DMS 273 (cell line): ENCODE measurements around the gene MT4.

Experiments used
- DNase-seq: peaks from one replicate; lab custom pipeline; 2025; ENCODE audit not compliant: unreplicated experiment; lab: John Stamatoyannopoulos, UW

The MT4 gene

DNA sequence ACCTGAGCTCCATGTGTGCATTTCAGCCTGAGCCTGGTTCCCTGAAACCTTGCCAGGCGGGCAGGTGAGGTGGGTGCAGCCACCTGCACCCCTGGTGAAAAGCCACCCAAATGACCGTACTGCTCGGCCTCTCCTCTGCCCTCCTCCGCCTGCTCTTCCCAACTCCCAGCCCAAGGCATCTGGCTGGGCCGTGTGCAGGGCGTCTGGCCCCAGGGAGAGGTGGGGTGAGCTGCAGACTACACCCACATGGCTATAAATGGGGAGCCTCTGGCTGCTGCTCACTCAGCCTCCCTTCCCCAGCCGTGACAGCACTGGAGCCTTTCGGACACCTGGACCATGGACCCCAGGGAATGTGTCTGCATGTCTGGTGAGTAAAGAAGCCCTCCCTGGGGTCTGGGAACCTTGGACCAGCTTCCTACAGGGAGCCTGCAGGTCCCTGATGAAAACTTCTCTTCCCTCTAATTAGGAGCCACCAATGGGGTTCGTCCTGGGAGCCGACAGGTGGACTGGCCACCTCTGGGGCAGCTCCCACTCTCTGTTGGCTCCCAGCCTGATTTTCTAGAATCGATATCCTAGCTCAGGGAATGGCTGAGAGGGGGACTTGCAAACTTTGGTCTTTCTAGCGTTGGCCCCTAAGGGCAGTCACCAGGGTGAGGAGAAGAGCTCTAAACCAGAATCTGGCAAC is at the start of gene MT4:
Gene MT4, plus strand, starts transcription at position 281 of the 685 bp plus-strand sequence. Its CDS starts 56 bp downstream, at position 337.
- DNase-seq = no peak

DNA sequence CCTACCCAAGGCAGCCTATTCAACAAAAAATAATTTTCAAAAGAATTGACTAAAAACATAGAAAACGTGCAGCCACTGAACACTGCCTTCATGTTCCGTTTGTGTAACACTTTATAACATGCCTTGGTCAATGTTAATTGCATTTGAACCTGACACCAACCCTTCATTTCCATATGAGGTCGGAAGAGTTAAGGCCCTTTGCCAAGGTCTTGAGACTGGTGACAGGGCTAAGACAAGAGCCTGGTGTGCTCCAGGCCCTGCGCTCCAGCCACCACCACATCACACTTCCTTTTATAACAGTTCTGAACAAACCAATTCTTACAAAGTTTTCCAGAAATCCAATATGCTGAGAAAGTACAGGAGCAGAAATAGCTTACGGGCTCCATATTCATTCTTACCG is 49.2 kb upstream of the MT4 start:
- peak; percentile 9 for DNase-seq

DNA sequence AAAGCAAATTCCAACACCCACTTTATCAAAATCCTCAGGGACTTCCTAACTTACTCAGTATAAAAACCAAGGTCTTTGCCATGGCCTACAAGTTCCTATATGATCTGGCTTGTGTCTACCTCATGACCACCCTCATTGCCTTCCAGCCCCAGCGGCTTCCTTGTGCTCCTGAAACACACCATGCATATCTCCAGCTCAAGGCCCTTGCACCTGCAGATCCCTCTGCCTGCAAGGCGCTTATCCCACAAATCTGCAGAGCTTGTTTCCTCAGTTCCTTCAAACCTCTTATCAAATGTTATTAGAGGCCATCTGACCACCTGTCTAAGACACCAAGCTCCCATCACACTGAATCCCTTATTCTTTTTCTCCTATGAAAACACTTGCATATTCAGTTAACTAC is 47.7 kb upstream of the MT4 start:
- DNase-seq = no peak

DNA sequence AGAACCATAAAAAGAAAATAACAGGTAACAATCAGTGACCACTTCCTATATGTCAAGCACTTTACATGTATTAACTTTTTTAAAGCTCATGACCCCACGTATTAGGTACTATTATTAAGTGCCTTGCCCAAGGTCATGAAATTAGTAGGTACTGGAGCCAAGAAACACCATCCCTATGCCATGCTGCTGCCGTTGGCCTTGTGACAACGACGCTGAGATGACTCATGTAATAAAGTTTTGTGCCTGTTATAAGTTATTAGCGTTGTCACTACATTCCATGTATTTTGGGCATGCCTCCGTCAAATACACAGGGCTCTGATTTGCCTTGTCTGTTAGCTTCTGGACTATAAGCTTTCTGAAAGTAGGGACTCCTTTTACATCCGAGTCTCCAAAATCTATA is 46.4 kb upstream of the MT4 start:
- DNase-seq = no peak

DNA sequence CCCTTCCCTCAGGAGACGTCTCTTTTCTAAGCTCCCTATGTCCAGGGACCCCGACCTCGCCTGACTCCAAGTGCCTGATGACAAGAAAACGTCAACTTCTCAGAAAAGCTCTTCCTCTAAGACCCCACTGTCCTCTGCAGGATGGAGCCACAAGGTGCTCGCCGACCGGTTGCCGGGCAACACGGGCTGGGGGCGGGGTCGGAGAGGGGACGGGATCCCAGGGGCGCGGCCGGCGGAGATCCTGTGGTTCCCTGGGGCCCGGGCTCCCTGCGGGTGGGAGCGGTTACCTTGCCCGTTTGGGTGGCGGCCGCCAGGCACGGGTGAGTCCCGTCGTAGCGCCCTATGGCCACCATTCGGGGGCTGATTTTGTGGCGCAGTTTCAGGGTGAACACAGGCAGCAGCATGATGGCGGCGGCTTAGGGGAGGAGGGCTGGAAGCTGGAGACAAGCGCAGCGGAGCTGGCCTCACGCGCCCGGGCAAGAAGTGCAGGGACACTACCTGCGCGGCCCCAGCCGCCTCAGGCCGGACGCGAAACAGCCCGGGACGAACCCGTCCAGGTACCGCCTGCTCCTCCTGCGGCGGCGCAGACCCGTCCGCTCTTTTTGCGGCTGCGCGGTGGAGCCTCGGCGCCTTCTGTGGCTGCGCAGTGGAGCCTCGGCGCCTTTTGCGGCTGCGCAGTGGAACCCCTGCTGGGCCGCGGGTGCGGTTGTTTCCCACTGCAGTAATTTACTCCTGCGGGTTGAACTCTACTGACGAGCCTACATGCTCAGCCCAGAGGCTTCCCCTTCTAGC is 45.2 kb upstream of the MT4 start, which contains the start of gene BBS2:
Gene BBS2, minus strand, starts transcription at position 566 of the 792 bp plus-strand sequence. Its CDS starts 162 bp downstream, at position 404.
- peak; percentile 95 for DNase-seq

DNA sequence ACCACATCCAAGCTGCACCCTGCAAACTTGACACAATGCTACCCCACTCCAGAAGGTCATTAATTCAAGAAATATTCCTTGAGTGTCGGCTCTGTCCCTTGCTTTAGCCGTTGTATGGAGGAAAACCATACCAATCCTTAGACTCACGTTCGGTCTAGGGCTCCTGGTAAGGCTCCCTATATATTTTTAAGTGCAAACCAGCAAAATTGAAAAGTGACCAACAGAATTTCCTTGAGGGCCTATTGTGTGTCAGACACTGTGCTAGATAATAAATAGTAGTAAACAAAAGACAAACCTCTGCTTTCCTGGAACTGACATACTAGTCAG is 44.7 kb upstream of the MT4 start:
- no peak for DNase-seq

DNA sequence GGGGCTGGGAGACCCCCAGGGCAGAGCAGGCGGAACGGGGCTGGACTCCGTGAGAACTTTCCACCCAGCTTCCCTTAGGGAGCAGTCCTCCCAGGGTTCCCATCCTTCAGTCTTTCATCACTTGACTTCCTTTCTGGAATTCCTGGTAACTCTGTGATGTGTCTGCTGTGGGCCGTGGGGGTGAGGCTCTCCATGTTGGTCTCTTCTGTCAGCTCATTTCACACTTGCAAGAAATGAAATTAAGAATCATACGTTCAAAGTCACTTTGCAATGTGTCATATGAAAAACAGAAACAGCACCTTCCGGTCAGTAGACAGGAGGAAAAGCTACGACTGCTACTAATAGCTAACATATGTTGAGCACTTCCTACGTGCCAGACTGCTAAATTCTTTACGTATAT is 39.6 kb upstream of the MT4 start:
- DNase-seq = no peak

DNA sequence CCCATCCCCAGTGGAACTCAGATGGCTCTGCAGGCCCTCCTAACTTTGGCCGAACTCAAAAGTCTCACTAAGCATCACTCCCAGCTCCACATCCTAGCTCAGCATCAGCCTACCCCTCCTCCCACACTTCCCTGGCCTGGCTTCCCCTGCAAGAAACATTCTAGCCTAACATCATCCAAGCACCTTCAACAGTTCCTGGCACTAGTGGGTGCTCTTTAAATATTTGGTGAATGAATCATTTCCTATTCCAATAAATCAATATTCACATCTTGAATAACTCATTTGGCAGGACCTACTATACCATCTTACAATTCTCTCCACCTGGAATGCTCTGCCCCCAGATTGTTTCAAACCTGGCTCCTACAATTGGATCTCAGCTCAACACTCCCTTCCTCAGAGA is 34.0 kb upstream of the MT4 start:
- no peak for DNase-seq

DNA sequence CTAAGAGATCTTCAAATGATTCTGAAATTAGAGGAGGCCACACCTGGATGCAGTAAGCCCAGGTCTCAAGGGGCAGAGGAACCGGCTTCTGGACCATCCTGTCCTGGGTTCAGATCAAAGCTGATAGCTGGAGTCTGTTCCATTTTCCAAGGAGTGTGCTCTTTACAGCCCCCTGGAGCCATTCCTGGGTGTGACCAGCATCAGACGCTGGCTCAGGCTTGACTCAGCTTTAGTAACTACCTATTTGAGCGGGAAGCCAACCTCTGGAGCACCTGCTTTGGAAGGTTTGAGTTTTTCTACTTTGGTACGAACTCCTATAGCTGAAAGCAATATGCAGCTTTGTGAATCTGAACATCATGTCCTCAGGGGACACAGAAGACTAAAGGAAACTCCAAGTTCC is 32.2 kb upstream of the MT4 start:
- peak; percentile 17 for DNase-seq

DNA sequence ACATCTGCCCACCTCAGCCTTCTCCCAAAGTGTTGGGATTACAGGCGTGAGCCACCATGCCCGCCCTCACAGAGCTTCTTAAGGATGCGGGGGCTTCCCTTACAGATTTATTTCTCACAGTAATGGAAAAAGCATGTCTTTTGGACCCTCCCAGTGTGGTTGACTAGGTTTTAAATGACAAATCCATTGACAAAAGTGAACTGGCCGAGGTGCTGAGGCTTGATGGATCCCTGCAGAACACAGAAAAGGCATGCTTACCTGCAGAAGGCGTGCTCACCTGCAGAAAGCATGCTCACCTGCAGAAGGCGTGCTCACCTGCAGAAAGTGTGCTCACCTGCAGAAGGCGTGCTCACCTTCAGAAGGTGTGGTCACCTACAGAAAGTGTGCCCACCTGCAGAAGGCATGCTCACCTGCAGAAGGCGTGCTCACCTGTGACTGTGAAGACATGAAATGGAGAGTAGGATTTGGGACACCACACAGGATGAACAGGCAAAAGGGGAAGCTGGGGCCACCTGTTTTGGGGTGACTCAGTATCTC is 30.0 kb upstream of the MT4 start:
- no peak for DNase-seq

DNA sequence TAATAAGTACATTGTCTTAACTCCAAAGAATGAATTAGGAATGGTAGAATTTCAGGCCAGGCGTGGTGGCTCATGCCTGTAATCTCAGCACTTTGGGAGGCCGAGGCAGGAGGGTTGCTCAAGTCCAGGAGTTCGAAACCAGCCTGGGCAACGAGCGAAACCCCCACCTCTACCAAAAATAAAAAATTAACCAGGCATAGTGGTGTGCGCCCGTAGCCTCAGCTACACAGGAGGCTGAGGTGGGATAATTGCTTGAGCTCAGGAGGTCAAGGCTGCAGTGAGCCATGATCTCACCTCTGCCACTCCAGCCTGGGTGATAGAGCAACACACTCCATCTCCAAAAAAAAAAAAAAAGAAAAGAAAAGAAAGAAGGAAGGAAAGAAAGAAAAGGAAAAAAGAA is 26.5 kb upstream of the MT4 start:
- DNase-seq = no peak

DNA sequence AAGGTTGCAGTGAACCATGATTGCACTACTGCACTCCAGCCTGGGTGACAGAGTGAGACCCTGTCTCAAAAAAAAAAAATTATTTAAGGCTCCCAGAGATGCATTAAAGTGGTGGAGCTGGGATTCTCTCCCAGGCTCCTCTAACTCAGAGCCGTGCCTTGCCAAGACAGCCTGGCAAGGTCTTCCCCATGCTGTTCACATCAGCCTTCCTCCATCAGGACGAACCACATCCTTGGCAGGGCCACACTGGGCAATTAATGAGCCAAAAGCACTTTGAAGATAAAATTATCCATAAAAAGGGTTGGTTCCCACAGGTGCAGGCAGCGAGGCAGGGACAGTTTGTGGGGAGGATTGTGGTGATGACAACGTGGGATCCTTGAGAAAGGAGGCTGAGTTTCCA is 25.2 kb upstream of the MT4 start:
- DNase-seq = no peak

DNA sequence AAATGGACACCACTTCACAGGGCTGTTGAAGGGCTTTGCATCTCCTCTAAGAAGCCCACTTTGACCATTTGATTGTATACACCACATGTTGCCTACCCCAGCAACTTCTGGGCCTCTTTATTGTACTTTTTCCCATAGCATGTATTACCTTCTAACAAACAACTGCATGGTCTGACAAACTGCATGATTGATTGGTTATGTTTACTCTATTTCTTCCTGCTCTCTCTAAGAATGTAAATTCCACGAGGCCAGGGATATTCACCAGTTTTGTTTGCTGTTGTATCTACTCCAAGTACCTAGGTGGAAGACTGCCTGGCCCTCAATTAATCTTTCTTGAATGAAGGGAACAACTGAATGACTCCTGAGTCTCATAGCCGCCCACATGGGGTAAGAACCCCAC is 22.8 kb upstream of the MT4 start:
- DNase-seq = no peak

DNA sequence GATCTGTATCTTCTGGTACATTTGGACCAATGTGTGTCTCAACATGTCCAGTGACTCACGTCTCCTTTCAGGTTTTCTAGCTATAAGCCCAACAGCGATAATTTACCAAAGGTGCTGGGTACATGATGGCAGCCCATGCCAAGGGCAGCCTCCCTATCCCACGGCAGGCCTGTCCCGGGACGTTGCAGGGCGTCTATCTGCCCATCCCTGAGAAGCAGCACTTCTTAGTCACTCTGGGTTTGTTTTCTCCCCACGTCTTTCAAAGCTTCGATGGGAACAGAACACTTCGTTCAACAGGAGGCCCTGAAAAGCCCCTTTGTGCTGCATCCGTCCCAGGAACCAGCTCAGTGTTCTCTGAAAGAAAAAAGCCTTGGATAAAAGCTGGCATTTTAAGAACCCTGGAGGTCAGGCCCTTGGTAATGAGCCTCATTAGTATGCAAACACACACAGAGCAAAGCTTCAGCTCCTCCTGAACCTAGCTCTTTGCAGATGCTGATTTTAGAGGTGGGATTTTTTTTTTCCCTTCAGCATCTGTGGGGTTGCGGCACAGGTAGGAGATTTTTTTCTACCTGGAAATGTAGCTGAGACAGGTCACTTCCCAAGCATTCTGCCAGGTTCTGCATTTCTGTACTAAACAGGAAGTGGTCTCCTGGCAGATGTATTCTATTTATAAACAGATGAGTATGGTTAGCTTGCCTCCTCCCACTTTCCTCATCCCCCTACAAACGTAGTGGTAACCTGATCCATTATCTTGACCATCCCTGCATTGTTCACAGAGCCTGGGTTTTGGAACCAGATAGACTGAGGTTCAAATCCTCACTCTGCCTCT is 17.5 kb upstream of the MT4 start:
- no peak for DNase-seq

DNA sequence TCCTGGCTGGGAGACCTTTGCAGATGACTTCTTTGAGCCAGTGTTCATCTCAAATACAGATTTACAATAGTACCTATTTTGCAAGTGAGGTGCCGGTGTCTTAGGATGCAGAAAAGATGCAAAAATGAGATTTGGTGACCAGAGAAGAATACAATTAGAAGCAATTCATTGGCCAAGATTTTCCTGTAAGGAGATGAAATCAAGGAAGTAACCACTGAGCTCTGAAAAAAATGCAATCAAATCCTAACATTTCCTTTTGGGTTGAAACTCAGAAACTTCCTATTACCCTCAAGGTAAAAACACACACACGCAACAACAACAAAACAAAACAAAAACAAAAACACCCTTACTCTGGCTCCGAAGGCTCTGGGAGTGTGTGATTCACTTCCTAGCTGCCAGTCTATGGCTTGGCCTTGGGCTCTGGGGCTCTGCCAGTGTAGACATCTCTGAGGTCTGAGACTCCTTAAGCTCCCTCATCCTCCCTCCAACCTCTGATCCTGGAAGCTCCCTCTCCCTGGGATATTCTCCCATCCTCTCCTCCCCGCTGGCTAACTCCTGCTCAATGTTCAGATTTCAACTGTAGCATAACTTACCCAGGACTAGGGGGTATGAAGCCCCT is 16.8 kb upstream of the MT4 start:
- DNase-seq = no peak

DNA sequence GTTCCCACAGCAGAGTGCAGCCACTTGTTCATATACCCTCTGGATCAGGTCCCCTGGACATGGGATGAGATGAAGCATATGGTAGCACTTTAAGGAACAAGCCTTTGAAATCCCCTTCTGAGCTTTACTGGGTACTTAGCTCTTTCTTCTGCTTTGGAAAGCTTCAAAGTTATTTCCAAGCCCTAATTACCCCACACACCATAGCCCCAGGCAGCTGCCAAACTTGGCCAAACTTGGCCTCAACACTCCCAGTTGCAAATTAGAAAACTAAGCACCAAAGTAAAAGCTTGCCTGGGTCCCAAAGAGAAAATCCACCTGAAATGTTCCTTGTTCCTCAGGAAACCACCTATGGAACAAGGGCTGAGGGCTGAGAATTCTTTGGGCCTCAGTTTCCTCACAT is 15.7 kb upstream of the MT4 start:
- no peak for DNase-seq

DNA sequence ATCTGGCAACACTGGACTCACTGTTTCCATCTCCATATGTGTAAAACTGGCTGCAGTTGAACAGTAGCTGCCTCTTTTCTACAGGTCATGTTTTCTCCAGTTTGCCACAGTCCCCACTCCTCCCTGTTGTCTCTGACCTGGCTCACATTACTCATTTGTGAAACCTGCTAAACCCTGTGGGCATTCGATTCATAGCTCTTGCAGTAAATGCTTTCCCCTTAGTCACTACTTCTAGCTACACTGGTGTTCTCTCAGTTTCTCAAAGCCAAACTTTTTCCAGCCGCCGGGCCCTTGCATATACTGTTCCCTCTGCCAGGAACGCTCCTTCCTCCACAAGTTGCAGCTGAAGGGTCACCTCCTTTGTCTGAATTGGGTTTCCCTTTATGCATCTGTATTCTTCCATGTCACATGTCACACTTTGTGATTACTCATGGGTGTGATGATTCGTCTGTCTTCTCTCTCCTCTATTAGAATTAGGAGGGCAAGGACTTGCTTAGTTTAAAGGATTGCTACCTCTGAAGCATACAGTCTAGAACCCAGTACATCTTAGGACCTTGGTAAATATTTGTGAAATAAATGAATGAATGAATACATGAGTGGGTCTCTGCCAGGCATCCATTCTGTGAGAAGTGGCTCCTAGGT is 15.0 kb upstream of the MT4 start:
- no peak for DNase-seq

DNA sequence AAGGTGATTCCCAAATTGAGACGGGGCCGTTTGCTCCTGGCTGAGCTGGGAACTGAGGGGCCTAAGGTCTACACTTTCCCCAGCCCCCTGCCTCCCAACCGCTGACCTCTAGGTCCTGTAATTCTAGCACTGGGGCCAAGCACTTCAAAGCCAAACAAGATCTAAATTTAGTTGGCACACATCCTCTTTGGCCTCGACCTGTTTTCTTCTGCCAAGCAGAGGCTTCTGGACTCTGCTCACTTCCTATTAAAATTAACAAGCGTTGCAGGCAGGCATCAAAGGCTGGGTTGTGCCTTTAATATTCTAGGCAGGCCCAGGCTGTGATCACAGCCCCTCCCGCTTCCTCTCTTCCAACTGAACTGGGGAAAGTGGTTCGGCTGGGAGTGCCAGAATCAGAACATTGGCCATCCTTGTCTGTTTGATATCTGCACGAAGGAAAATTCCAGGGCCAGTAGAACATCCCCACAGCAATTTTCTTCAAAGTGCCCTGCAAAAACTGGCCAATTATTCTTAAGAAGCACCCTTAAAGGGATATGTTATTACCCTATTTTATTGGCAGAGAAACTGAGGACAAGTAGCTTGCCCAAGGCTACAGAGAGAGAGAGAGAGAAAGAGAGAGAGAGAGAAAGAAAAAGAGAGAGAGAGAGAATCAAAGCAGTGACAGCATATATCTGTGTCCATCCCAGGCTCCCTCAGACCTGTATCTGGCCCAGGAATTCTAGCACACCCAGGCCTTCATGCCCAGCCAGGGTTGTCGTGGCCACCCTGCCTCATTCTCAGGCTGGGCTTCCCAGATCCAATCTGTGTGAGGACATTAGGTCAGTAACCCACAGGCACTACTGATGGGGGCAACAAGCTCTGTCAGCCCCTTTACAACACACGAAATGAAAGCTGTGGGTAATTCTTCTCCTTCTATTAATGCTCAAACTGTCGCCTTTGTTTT is 12.8 kb upstream of the MT4 start:
- peak; percentile 17 for DNase-seq

DNA sequence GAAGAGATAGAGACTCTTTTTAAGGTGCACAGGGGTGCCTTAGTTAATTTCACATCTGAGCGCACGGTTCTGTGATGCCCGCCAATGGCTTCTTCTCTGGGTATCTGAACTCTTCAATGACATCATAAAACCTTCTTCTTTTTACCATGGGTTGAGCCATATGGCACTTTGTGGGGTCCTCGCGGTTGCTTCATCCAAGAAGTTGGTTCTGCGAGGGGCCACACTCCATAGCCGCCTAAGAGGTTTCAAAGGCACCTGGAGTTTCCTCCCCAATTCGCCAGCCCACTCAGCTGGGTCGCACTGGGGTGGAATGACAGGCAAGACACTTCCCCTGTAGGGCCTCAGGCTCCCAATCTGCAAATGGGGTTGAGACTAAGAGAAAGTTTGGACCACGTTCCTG is 10.4 kb upstream of the MT4 start:
- DNase-seq = no peak
